ACHN (cell line): ENCODE data around the gene NECTIN4.

ENCODE experiments used
- DNase-seq: peaks from one replicate; pipeline ENCODE4 v3.0.0-alpha.2; 2015
- in situ Hi-C: cut with HindIII; loops from 2 replicates; pipeline ENCODE4 v1.10.0; 2017; ENCODE audit warnings: low sequenced_read_pairs, low pct_ligation_motif_present, low pct_unique_long_range_greater_than_20kb

NECTIN4 gene

DNA sequence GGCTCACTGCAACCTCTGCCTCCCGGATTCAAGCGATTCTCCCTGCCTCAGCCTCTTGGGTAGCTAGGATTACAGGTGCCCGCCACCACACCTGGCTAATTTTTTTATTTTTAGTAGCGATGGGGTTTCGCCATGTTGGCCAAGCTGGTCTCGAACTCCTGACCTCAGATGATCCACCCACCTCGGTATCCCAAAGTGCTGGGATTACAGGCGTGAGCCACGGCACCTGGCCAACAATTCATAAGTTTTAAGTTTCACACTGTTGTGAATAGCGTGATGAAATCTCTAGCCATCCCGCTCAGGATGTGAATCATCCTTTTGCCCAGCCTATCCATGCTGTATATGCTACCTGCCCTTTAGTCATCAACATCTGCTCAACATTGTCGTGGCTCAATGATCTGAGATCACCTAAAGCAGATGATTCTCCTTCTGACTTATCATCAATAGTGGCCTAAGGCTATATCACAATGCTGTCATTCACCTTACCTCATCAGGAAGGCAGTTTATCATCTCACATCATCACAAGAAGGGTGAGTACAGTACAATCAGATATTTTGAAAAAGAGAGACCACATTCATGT lies 25.9 kb upstream of the NECTIN4 start:
- peak; percentile 93 for DNase-seq
- in situ Hi-C loops = no loop called here

DNA sequence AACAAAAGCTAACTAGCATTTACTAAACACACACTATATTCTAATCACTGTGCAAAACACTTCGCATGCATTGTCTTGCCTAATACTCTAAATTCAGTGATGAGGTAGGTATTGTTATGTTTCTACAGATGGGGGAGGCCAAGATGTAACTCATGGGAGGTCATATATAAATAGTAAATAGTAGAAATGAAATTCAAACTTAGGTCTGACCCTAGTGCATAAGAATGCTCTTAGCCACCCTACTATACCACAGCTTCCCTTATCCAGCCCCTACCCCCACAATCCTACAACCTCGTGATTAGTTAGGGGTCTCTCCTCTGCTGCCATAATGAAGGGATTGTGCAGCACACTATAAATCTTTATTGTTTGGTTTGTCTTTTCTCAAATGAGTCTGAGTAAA lies 25.2 kb upstream of the NECTIN4 start:
- DNase-seq = no peak
- in situ Hi-C loops = no loop called here

DNA sequence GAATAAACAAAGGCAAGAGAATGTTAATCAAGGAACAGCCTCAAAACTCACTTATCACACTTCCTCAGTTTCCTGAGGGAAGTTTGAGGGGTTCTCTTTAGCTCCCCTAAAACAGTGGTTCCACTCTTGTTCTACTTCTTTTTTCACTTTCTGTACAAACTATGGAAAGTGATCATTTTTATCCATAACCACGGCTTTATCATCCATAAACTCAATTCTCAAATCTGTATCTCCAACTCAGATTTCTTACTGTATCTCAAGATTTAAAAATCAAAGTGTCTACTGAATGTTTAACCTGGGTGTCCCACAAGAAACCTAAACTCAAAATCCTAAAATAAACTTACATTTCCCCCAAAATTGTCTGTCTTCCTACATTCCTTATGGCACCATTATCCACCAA lies 24.6 kb upstream of the NECTIN4 start:
- in situ Hi-C loops = no loop called here
- DNase-seq = no peak

DNA sequence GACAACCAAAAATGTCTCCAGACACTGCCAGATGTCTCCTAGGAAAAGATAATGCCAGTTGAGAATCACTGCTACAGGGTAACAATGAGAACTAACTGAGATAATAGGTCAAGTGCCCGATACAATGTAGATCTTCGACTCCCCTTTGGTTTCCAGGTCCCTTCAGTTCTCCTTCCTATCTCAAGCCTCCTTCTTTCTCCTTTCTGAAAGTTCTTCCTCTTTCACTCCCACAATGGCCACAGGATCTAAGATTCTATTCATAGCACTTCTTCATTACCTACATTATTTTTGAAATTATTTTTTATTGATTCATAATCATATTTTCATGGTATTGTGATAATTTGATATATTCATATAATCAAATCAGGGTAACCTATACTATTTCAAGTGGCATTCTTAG lies 22.2 kb upstream of the NECTIN4 start:
- no peak for DNase-seq
- in situ Hi-C loops = no loop called here

- DNase-seq = no peak
- in situ Hi-C loops = no loop called here
Observed at GRCh38 chr1:161111117-161111516, 21.8 kb upstream of the NECTIN4 start.

DNA sequence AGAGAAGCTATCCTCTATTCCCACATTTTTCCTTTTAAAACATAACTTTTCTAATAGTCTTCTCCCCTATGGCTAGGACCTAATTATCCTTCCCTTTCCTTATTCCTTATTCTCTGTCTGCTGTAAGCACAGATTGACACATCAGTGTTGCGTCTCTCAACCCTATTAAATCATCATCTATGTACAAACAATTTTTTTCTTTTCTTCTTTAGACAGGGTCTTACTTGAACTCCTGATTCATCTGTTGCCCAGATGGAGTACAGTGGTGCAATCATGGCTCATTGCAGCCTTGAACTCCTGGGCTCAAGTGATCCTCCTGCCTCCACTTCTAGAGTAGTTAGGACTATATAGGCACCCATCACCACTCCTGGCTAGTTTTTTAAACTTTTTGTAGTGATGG lies 17.1 kb upstream of the NECTIN4 start:
- DNase-seq = no peak
- in situ Hi-C loops = no loop called here

GRCh38 chr1:161100556-161100955 lies 11.2 kb upstream of the NECTIN4 start:
- in situ Hi-C loops = no loop called here
- DNase-seq = no peak

GRCh38 chr1:161099090-161099802 lies 9.9 kb upstream of the NECTIN4 start:
- no peak for DNase-seq
- in situ Hi-C loops = no loop called here

- in situ Hi-C loops = no loop called here
- peak; percentile 89 for DNase-seq
Observed at GRCh38 chr1:161098210-161099068, 9.1 kb upstream of the NECTIN4 start, which contains the start of gene KLHDC9. KLHDC9 (plus strand) TSS chr1:161098361; CDS start chr1:161098536, 175 bp downstream.

- no peak for DNase-seq
- in situ Hi-C loops = no loop called here
Observed at GRCh38 chr1:161096530-161096929, 7.2 kb upstream of the NECTIN4 start.

- no peak for DNase-seq
- in situ Hi-C loops = no loop called here
Observed at GRCh38 chr1:161096015-161096414, 6.7 kb upstream of the NECTIN4 start.

GRCh38 chr1:161095230-161095629 lies 5.9 kb upstream of the NECTIN4 start:
- in situ Hi-C loops = no loop called here
- DNase-seq = no peak

GRCh38 chr1:161094481-161094880 lies 5.1 kb upstream of the NECTIN4 start:
- no peak for DNase-seq
- in situ Hi-C loops = no loop called here

DNA sequence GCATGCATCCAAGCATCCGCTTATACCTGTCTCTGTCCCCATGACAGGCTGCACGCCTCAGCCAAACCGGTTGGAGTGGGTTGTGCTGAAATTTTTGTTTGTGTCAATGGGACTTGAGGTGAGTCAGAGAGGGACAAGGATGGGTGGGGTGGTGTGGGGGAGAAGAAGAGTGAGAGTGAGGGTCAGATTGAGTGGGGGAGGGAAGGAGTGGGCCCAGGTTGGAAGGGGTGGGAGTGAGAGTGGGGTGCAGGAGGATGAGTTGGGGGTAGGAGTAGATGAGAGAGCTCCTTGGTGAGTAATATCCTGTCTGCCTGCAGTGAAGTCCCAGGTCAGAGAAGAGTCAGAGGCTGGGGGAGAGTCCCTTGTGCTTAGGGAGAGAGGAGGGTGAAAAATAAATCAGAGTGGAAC lies 3.3 kb upstream of the NECTIN4 start:
- no peak for DNase-seq
- in situ Hi-C loops = no loop called here

GRCh38 chr1:161091796-161092507 lies 2.6 kb upstream of the NECTIN4 start:
- in situ Hi-C loops = no loop called here
- no peak for DNase-seq

GRCh38 chr1:161091093-161091492 lies 1.7 kb upstream of the NECTIN4 start:
- in situ Hi-C loops = no loop called here
- no peak for DNase-seq

DNA sequence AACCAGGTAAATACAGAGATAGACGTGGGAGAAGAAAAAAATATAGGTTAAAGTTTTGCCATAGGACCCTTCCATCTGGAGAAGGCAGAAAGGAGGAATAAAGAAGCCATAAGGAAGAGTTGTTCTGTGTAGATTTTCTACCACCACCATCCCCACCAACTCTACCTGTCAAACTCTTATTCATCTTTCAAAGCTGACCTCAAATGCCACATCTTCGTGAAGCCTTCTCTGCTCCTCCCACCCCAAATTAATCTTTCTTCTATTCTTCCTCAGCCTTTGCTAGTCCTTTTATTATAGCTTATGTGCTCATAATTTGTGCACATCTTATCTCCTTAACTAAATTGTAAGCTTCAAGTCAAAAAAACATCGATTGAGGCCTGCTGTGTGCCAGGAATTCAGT lies 1.3 kb upstream of the NECTIN4 start:
- no peak for DNase-seq
- in situ Hi-C loops = no loop called here

DNA sequence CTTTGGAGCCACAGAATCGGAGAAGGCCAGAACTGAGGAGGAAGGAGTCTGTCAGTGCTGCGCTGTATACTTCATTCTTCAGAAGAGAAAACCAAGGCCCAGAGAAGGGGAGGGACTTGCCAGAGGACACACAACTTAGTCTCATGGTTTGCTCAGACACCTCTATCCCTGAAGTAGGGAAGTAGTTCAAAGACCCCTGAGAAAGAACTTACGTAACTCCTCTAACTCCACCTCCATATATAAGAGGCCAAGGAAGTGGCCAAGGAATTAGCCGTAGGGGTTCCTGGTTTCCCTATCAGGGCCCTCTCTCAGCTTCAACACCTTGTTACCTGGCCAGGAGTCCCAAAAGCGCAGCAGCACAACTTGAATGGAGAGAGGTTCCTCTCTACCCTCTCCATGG lies 580 bp upstream of the NECTIN4 start:
- DNase-seq = no peak
- in situ Hi-C loops = no loop called here

DNA sequence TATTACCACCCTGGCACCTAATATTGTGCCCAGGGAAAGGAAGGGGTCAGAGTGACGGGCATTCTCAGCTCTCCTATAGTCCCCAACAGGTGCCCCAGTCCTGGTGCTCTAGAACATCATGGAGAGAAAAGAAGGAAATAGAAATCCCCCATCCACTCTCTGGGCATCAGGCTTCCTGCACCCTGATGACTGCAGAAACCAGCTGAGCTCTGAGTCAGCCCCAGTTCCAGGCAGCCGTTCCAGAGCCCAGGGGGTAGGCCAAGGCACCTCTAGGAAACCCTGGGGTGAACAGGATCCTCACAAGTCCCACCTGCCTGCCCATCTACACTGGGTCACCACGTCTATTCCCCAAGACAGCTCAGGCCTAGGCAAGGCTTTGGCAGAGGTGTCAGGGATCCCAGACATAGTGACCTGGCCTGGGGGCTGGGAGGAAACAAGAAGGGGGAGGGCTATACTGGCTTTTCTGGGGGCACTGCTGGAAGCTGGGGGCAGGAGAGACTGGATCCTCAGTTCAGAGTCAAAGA lies 709 bp downstream of the NECTIN4 start:
- peak; percentile 66 for DNase-seq
- in situ Hi-C loops = no loop called here
